ENCODE results near the gene CHSY3. TPM values are rescaled to one million over a fixed set of nuclear protein-coding genes. Genes with fewer than 3 reads are reported as not detected.

The CHSY3 gene
- total RNA-seq, 4 donors from 2014 or later, result 0.51 to 7.8 (median 2.2) TPM

- H3K27ac ChIP-seq, result no peak overlapping the region
- DNase-seq (no peak), ATAC-seq (no peak)
- H3K4me3 ChIP-seq, result no peak overlapping the region
- no peaks in the 10 kb centered on the region for H3K9me3 ChIP-seq
- intact Hi-C loops (cut with DNase I; ENCODE audit: low total_unique reads), result no loop called here
- H3K27me3 ChIP-seq, result no peaks in the 10 kb centered on the region
- no peaks in the 10 kb centered on the region for H3K4me1 ChIP-seq
- in situ Hi-C loops (cut with MboI; ENCODE audit: low sequenced_read_pairs in 4 of 4), result no loop called here
- no peaks in the 10 kb centered on the region for H3K36me3 ChIP-seq
- TF ChIP-seq POLR2A (IDR thresholded peaks at IDR 0.05), result no peak
- TF ChIP-seq CTCF (IDR thresholded peaks at IDR 0.05 in 4 of 5, conservative IDR thresholded peaks at IDR 0.05 in 1 of 5), result no peak
Observed at GRCh38 chr5:130064484-130064883, 160.2 kb downstream of the CHSY3 start.

GRCh38 chr5:130065617-130066016, 161.4 kb downstream of the CHSY3 start:
- no peak for ATAC-seq
- H3K27me3 ChIP-seq, result no peaks in the 10 kb centered on the region
- no peaks in the 10 kb centered on the region for H3K4me1 ChIP-seq
- TF ChIP-seq POLR2A (IDR thresholded peaks at IDR 0.05), result no peak
- no peak for TF ChIP-seq CTCF (IDR thresholded peaks at IDR 0.05 in 4 of 5, conservative IDR thresholded peaks at IDR 0.05 in 1 of 5)
- intact Hi-C loops (cut with DNase I; ENCODE audit: low total_unique reads), result no loop called here
- no peak overlapping the region for H3K4me3 ChIP-seq
- H3K9me3 ChIP-seq, result no peaks in the 10 kb centered on the region
- H3K27ac ChIP-seq, result no peak overlapping the region
- in situ Hi-C loops (cut with MboI; ENCODE audit: low sequenced_read_pairs in 4 of 4), result no loop called here
- H3K36me3 ChIP-seq, result no peaks in the 10 kb centered on the region
- DNase-seq, result no peak

- TF ChIP-seq CTCF (IDR thresholded peaks at IDR 0.05 in 4 of 5, conservative IDR thresholded peaks at IDR 0.05 in 1 of 5) (no peak), POLR2A (IDR thresholded peaks at IDR 0.05) (no peak)
- no peaks in the 10 kb centered on the region for H3K9me3 ChIP-seq
- ATAC-seq (no peak), DNase-seq (no peak)
- no peaks in the 10 kb centered on the region for H3K4me1 ChIP-seq
- H3K27ac ChIP-seq, result no peak overlapping the region
- no peak overlapping the region for H3K4me3 ChIP-seq
- in situ Hi-C loops (cut with MboI; ENCODE audit: low sequenced_read_pairs in 4 of 4), result no loop called here
- no peaks in the 10 kb centered on the region for H3K27me3 ChIP-seq
- intact Hi-C loops (cut with DNase I; ENCODE audit: low total_unique reads), result no loop called here
- no peaks in the 10 kb centered on the region for H3K36me3 ChIP-seq
Observed at GRCh38 chr5:130066644-130067043, 162.4 kb downstream of the CHSY3 start.

GRCh38 chr5:130067364-130067763, 163.1 kb downstream of the CHSY3 start:
- TF ChIP-seq POLR2A (IDR thresholded peaks at IDR 0.05) (no peak), CTCF (IDR thresholded peaks at IDR 0.05 in 4 of 5, conservative IDR thresholded peaks at IDR 0.05 in 1 of 5) (no peak)
- H3K4me3 ChIP-seq, result no peak overlapping the region
- no peaks in the 10 kb centered on the region for H3K27me3 ChIP-seq
- H3K36me3 ChIP-seq, result no peaks in the 10 kb centered on the region
- ATAC-seq, result no peak
- H3K4me1 ChIP-seq, result no peaks in the 10 kb centered on the region
- DNase-seq, result no peak
- H3K9me3 ChIP-seq, result no peaks in the 10 kb centered on the region
- in situ Hi-C loops (cut with MboI; ENCODE audit: low sequenced_read_pairs in 4 of 4), result no loop called here
- H3K27ac ChIP-seq, result no peak overlapping the region
- intact Hi-C loops (cut with DNase I; ENCODE audit: low total_unique reads), result no loop called here

GRCh38 chr5:130068101-130068500, 163.8 kb downstream of the CHSY3 start:
- intact Hi-C loops (cut with DNase I; ENCODE audit: low total_unique reads), result no loop called here
- no peak for TF ChIP-seq POLR2A (IDR thresholded peaks at IDR 0.05)
- H3K9me3 ChIP-seq, result no peaks in the 10 kb centered on the region
- H3K36me3 ChIP-seq, result no peaks in the 10 kb centered on the region
- ATAC-seq (no peak), DNase-seq (no peak)
- in situ Hi-C loops (cut with MboI; ENCODE audit: low sequenced_read_pairs in 4 of 4), result no loop called here
- H3K27me3 ChIP-seq, result no peaks in the 10 kb centered on the region
- no peaks in the 10 kb centered on the region for H3K4me1 ChIP-seq
- H3K4me3 ChIP-seq, result no peak overlapping the region
- no peak overlapping the region for H3K27ac ChIP-seq

Data from gastrocnemius medialis (tissue), 4 donors.